ENCODE measurements around the gene GINS1.

GINS1 gene

GRCh38 chr20:25407311-25408169, at the start of gene GINS1:
Gene GINS1, plus strand, starts transcription at chr20:25407673. Its CDS starts 148 bp downstream, at chr20:25407821.
- DNase-seq (ENCODE audit: low spot score), result peak; percentile 88

DNA sequence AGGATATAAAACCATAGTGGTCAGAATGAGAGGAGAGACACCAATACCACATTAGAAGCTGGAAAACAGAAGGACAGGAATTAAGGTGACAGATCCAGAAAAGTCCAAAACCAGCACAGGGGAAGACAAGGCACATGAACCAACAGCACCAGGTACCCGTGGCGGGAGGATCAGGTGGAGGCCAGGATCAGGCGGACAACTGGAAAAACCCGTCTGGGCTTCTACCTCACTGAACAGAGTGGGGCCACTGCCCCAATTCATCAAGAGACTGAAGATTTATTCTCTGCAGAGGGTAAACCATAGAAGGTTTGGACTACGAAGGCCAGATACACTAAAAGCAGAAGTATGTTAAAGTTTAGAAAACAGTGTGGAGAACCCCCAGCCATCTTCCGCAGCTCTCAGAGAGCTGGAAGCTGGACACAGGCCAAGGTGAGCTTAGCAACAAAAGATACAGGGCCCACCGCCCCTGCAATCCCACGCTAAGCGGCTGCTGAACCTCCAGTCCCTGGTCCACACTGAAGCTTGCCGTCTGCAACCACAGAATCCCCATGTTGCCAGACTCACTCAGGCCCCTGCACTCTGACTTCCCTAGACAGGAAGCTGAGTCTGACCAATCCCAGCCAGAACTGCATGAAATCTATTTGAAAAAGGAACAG, 46.7 kb upstream of the GINS1 start:
- no peak for DNase-seq (ENCODE audit: low spot score)

- no peak for DNase-seq (ENCODE audit: low spot score)
Observed at GRCh38 chr20:25361287-25361683, 46.2 kb upstream of the GINS1 start.

DNA sequence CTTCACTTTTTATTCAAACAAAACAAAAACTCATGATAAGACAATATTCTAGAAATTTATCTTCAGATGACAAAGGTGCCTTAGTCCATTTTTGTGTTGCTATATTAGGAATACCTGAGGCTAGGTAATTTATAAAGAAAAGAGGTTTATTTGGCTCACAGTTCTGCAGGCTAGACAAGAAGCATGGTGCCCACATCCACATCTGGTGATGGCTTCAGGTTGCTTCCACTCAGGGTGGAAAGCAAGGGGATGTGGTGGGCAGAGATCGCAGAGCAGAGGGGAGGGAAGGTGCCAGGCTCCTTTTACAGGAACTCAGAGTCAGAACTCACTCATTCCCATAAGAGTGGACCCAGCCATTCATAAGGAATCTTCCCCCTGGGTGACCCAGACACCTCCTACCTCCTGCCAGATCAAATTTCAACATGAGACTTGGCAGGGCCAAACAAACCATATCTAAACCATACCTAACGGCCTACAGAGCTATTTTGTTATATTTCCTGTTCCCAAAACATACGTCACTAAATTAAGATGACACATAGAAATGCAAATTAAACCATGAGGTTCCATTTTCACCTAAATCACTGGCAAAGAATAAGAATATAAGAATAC, 43.2 kb upstream of the GINS1 start:
- DNase-seq (ENCODE audit: low spot score), result no peak

- DNase-seq (ENCODE audit: low spot score), result no peak
Observed at GRCh38 chr20:25364879-25365699, 42.4 kb upstream of the GINS1 start.

DNA sequence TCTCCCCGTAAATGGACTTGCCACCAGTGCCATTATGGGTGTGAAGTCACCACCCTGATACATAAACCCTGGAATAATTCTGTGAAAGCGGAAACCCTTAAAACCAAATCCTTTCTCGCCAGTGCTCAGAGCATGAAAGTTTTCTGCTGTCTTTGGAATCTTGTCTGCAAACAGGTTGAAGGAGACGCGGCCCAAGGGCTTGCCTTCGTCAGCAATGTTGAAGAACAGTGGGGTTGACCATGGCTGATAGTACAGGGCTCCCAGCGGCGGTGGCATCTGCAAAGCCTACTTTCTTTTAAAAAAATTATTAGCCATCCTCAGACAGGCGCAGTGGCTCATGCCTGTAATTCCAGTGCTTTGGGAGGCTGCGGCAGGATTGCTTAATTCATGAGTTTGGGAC, 38.9 kb upstream of the GINS1 start:
- DNase-seq (ENCODE audit: low spot score), result no peak

GRCh38 chr20:25368976-25369375, 38.5 kb upstream of the GINS1 start:
- DNase-seq (ENCODE audit: low spot score), result no peak

DNA sequence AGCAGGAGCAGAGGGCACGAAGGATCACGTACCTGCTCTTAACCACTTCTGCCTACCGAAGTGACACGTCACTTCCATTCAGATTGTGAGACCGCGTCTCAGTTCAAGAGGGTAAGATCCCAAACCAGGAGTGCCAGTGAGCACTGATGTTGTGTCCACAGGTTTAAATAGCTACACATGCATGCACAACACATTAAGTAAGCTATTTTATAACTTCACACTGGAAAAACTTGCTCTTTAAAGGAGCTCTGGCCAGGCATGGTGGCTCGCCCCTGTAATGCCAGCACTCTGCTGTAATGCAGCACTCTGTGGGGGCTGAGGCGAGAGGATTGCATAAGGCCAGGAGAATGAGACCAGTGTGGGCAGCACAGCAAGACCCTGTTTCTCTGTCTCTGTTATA, 37.9 kb upstream of the GINS1 start:
- no peak for DNase-seq (ENCODE audit: low spot score)

DNA sequence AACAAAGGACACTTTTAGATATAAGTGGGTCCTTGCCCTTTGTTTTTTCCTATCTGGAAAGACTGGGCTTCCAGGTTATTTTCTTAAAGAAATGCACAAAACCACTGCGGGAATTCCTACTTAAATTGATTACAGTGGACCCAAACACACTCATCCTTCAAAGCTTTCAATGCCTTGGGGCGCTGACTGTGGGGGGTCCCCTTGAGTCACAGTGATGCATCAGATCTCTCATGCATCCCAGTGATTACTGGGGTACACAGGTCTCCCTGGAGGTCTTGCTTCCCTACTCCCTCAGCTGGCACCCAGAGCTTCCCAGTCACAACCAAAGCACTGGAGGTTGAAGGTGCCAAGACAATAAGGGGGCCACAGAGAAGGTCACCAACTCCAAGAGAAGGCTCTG, 37.5 kb upstream of the GINS1 start:
- no peak for DNase-seq (ENCODE audit: low spot score)

GRCh38 chr20:25372584-25373336, 34.7 kb upstream of the GINS1 start:
- no peak for DNase-seq (ENCODE audit: low spot score)

DNA sequence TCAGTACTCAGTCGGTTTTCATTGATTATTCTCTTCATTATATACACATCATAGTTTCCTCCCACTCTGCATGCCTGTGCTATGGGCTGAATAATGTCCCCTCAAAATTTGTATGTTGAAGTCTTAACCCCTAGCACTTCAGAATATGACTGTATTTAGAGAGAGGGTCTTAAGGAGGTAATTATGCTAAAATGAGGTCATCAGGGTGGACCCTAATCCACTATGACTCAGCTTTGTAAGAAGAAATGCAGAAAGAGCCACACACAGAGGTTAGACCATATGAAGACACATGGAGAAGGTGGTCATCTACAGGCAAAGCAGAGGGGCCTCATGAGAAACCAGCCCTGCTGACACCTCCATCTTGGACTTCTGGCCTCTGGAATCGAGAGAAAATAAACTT, 32.6 kb upstream of the GINS1 start:
- no peak for DNase-seq (ENCODE audit: low spot score)

DNA sequence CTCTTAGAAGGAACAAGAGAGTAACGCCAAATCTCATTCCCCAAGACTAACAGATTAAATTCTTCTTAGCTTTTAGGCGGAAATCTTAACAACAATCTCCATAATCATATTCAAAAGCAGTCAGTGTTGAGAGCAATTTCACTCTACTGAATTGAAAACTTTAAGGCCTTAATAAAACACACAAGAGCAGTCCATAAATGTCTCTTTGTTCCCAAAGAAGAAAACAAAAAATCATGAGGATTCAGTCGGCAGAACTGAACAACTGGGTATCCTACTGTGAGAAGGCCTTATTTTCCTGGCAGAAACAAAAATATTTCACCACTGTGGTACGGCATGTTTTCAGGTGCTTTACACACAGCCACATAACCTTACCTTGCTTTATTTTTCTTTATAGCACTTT, 31.2 kb upstream of the GINS1 start:
- DNase-seq (ENCODE audit: low spot score), result no peak

GRCh38 chr20:25376886-25377285, 30.6 kb upstream of the GINS1 start:
- no peak for DNase-seq (ENCODE audit: low spot score)

GRCh38 chr20:25378189-25378883, 29.1 kb upstream of the GINS1 start:
- DNase-seq (ENCODE audit: low spot score), result no peak

GRCh38 chr20:25378884-25379733, 28.4 kb upstream of the GINS1 start:
- DNase-seq (ENCODE audit: low spot score), result no peak

DNA sequence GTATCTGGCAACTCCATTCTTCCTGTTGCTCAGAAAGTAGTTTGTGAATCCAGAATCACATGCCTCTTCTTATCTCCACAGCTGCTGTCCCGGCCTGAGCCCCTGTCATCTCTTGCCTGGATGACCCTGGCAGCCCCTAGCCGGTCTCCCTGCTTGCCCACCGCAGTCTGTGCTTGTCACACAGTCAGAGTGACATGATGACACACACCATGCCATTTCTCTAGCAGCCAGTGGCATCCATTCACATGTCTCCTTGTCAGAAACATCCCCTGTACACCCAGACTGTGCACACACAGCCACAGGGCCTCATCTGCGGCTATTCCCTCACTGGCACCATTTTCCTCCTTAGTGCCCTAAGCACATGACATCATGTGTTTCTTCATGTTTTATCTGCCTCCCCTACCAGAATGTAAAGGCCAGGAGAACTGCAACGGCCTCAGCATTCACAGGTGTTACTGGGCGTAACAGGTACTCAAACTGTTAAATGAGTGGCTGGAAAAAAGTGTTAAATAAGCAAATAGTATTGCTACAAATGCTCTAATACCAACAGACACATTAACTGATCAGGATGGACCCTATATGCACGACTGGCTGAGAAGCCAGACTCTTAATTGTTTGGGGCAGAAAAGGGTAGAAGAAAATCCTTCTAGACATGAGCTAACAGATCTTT, 26.4 kb upstream of the GINS1 start:
- no peak for DNase-seq (ENCODE audit: low spot score)

DNA sequence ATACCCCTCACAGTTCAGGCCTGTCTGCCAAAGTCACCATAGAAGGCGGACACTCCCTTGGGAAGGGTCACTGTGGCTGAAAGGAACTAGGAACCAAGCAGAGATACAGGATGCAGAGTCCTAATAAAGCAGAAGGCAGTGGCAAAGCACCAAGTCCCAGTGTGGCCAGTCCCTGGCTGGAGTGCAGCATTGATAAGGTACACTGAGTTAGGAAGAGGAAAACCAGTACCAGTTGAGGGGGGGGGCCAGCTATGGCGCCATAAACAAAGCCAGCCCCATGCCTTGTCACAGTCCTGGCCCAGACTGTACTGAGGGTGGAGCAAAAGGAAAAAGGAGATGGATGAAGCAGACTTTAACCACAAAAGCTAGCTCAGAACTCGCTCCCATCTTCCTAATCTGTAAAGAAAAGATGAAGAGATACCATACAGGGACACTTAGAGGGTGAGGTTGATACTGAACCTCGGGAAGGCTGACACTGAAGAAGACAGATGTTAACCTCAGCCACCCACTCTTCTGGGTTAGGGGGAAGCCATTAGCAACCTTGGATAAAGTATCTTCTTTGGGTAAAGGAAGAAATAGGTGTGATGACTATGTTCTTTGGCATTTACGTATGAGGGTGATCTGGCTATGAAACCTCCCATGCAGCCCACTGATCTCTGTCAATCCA, 24.6 kb upstream of the GINS1 start:
- DNase-seq (ENCODE audit: low spot score), result no peak

GRCh38 chr20:25389401-25389857, 18.0 kb upstream of the GINS1 start:
- no peak for DNase-seq (ENCODE audit: low spot score)
